Trophoblast cell (in vitro differentiated cells and primary cell): ENCODE results near the gene SUSD6.

Experiments used
- DNase-seq, 2 donors: peaks; one replicate each; pipeline ENCODE4 v3.0.0-alpha.2; 2016
- H2AFZ ChIP-seq: 2 replicates; pipeline ENCODE4 v1.6.1; 2013; ENCODE audit warnings: low read length, moderate library complexity, mild to moderate bottlenecking; ENCODE audit not compliant: insufficient read depth, poor library complexity
- H2AK5ac ChIP-seq: 2 replicates; pipeline ENCODE4 v1.6.1; 2013; ENCODE audit warnings: mild to moderate bottlenecking, low read length
- H2BK120ac ChIP-seq: 2 replicates; pipeline ENCODE4 v1.6.1; 2013; ENCODE audit warnings: low read length, mild to moderate bottlenecking, moderate library complexity; ENCODE audit not compliant: insufficient read depth, poor library complexity
- H2BK12ac ChIP-seq: 2 replicates; pipeline ENCODE4 v1.6.1; 2013; ENCODE audit warnings: mild to moderate bottlenecking, low read length, moderate library complexity
- H2BK5ac ChIP-seq: 2 replicates; pipeline ENCODE4 v1.6.1; 2013; ENCODE audit warnings: low read length, low read depth, moderate library complexity, mild to moderate bottlenecking; ENCODE audit not compliant: poor library complexity
- H3K14ac ChIP-seq: 2 replicates; pipeline ENCODE4 v1.6.1; 2013; ENCODE audit warnings: mild to moderate bottlenecking, low read length
- H3K18ac ChIP-seq: 2 replicates; pipeline ENCODE4 v1.6.1; 2013; ENCODE audit warnings: mild to moderate bottlenecking, low read length
- H3K23ac ChIP-seq: 2 replicates; pipeline ENCODE4 v1.6.1; 2013; ENCODE audit warnings: low read length
- H3K27ac ChIP-seq: 2 replicates; pipeline ENCODE4 v1.5.1; 2013; ENCODE audit warnings: low read depth, mild to moderate bottlenecking, inconsistent platforms, low read length, moderate library complexity
- H3K27me3 ChIP-seq: 2 replicates; pipeline ENCODE4 v1.6.1; 2013; ENCODE audit warnings: inconsistent platforms, mild to moderate bottlenecking, low read length, moderate library complexity; ENCODE audit not compliant: insufficient read depth
- H3K36me3 ChIP-seq, 2 experiments: 1 replicate in 1 of 2; 2 replicates in 1 of 2; pipeline ENCODE4 v1.6.1; 2013; ENCODE audit warnings: low read length in 2 of 2, mild to moderate bottlenecking in 2 of 2, moderate library complexity in 1 of 2; ENCODE audit not compliant: insufficient read depth in 2 of 2, control insufficient read depth in 1 of 2
- H3K4ac ChIP-seq: 2 replicates; pipeline ENCODE4 v1.6.1; 2013; ENCODE audit warnings: low read depth, mild to moderate bottlenecking, low read length, moderate library complexity
- H3K4me1 ChIP-seq, 2 experiments: 1 replicate in 1 of 2; 2 replicates in 1 of 2; pipeline ENCODE4 v1.6.1; 2013; ENCODE audit warnings: low read length in 2 of 2, mild to moderate bottlenecking in 2 of 2, moderate library complexity in 1 of 2; ENCODE audit not compliant: insufficient read depth in 2 of 2, control insufficient read depth in 1 of 2
- H3K4me2 ChIP-seq: 2 replicates; pipeline ENCODE4 v1.6.1; 2013; ENCODE audit warnings: inconsistent platforms, mild to moderate bottlenecking, low read length, moderate library complexity
- H3K4me3 ChIP-seq: 2 replicates; pipeline ENCODE4 v1.5.1; 2013; ENCODE audit warnings: mild to moderate bottlenecking, low read depth, low read length, inconsistent platforms
- H3K79me1 ChIP-seq: one replicate; pipeline ENCODE4 v1.6.1; 2013; ENCODE audit warnings: low read length
- H3K79me2 ChIP-seq: 2 replicates; pipeline ENCODE4 v1.6.1; 2013; ENCODE audit warnings: low read length, mild to moderate bottlenecking; ENCODE audit not compliant: control insufficient read depth, insufficient read depth, poor library complexity
- H3K9ac ChIP-seq: 2 replicates; pipeline ENCODE4 v1.6.1; 2013; ENCODE audit warnings: mild to moderate bottlenecking, low read length
- H3K9me3 ChIP-seq: 2 replicates; pipeline ENCODE4 v1.6.1; 2013; ENCODE audit warnings: low read depth, mild to moderate bottlenecking, control low read depth, inconsistent platforms, low read length; ENCODE audit not compliant: insufficient read depth
- H4K12ac ChIP-seq: 2 replicates; pipeline ENCODE4 v1.6.1; 2013; ENCODE audit warnings: low read depth, mild to moderate bottlenecking, low read length, moderate library complexity
- H4K8ac ChIP-seq: 2 replicates; pipeline ENCODE4 v1.6.1; 2013; ENCODE audit warnings: low read depth, mild to moderate bottlenecking, low read length, moderate library complexity
- H4K91ac ChIP-seq: one replicate; pipeline ENCODE4 v1.6.1; 2013; ENCODE audit warnings: low read depth, mild to moderate bottlenecking, low read length, moderate library complexity
- WGBS: extraction: QIAGEN DNeasy Blood & Tissue Kit; methylation state at CpG from one replicate; pipeline ENCODE4 v1.1.7; 2013; ENCODE audit warnings: missing lambda C conversion rate; ENCODE audit not compliant: insufficient read length, insufficient coverage; ENCODE audit errors: extremely low coverage; 5-methylcytosine and 5-hydroxymethylcytosine counted together

SUSD6 gene

DNA sequence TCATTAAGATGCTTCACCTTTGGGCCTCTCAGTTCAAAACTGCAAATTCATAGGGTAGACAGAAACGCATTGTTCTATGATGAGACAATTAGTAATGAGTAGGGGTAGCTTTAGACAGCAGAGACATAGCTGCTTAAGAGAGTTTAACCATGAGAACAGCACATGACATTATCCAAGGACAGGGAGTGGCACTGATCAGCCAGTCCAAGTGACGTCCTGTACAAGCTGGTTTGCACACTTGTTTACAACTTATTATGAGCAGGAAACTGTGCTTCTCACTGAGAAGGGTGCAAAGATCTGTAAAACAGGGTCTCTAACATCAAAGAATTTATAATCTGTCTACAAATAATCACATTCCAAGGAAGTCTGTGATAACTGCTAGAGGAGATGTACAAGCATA, 144.4 kb downstream of the SUSD6 start:
- H3K14ac ChIP-seq = no peak overlapping the region
- H3K36me3 ChIP-seq = no peaks in the 10 kb centered on the region
- H2AFZ ChIP-seq = no peak overlapping the region
- H3K27me3 ChIP-seq = no peaks in the 10 kb centered on the region
- no peak overlapping the region for H4K8ac ChIP-seq
- H3K79me1 ChIP-seq = no peaks in the 10 kb centered on the region
- H3K4ac ChIP-seq = no peak overlapping the region
- no peak overlapping the region for H3K27ac ChIP-seq
- no peak overlapping the region for H3K18ac ChIP-seq
- H3K79me2 ChIP-seq = no peaks in the 10 kb centered on the region
- no peak overlapping the region for H3K4me2 ChIP-seq
- no peaks in the 10 kb centered on the region for H3K4me1 ChIP-seq
- no peak overlapping the region for H4K12ac ChIP-seq
- no peak overlapping the region for H2AK5ac ChIP-seq
- no peak overlapping the region for H2BK120ac ChIP-seq
- no peak overlapping the region for H2BK5ac ChIP-seq
- no peak overlapping the region for H4K91ac ChIP-seq
- H3K23ac ChIP-seq = no peak overlapping the region
- H3K9ac ChIP-seq = no peak overlapping the region
- no peaks in the 10 kb centered on the region for H3K9me3 ChIP-seq
- no peak overlapping the region for H2BK12ac ChIP-seq
- H3K4me3 ChIP-seq = no peak overlapping the region
- no CpG with 5 or more reads among the region's 2 CpGs for WGBS
- DNase-seq = no peak

DNA sequence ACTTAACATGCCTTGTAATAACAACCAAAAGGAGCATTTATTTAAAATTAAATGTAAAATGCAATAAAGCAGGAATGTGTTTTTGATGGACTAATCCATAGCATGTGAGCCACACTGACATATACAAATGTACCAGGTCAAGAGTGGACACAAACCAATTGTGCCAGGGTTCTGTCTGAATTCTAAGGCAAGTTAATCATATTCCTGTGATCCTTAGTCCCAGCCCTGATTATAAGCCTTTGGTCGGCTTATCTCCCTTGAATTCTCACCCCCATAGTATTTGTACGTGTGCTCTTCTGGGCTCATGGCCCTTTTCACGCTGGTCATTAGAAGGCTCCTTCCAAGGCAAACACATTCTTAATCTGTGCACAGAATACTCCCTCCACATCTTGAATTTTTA, 144.9 kb downstream of the SUSD6 start:
- Histone ChIP-seq H3K4me1 (no peaks in the 10 kb centered on the region), H3K18ac (no peak overlapping the region), H3K79me2 (no peaks in the 10 kb centered on the region), H3K4me2 (no peak overlapping the region), H3K9me3 (no peaks in the 10 kb centered on the region), H2BK12ac (no peak overlapping the region), H3K4me3 (no peak overlapping the region), H4K8ac (no peak overlapping the region), H2BK5ac (no peak overlapping the region), H3K4ac (no peak overlapping the region), H2BK120ac (no peak overlapping the region), H3K23ac (no peak overlapping the region), H3K27me3 (no peaks in the 10 kb centered on the region), H2AFZ (no peak overlapping the region), H4K91ac (no peak overlapping the region), H2AK5ac (no peak overlapping the region), H3K27ac (no peak overlapping the region), H4K12ac (no peak overlapping the region), H3K14ac (no peak overlapping the region), H3K9ac (no peak overlapping the region), H3K79me1 (no peaks in the 10 kb centered on the region), H3K36me3 (no peaks in the 10 kb centered on the region)
- no CpG with 5 or more reads among the region's 3 CpGs for WGBS
- DNase-seq = no peak

DNA sequence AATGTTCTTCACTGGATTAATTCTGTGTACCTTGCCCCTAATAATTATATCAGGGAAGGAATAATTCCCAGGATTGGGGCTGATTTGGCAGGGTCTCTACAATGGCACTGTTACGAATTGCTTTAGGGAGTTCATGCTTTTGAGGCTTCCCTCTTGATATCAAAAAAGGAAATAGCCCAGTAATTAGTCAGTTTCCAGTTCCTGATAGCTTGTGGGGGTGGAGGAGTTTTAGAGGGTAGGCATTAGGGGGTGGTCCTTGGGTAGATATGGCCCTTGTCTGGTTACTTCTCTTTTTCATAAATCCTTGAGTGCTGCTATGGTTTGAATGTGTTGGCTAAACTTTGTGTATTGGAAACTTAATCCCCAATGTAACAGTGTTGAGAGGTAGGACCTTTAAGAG, 149.4 kb downstream of the SUSD6 start:
- H3K79me2 ChIP-seq = no peaks in the 10 kb centered on the region
- H3K36me3 ChIP-seq = no peaks in the 10 kb centered on the region
- no peak overlapping the region for H3K4me2 ChIP-seq
- H2BK12ac ChIP-seq = no peak overlapping the region
- no peak overlapping the region for H3K4ac ChIP-seq
- H3K23ac ChIP-seq = no peak overlapping the region
- no peak overlapping the region for H4K8ac ChIP-seq
- H2AFZ ChIP-seq = no peak overlapping the region
- H2BK120ac ChIP-seq = no peak overlapping the region
- DNase-seq = no peak
- no peak overlapping the region for H3K27ac ChIP-seq
- no peak overlapping the region for H3K18ac ChIP-seq
- no peaks in the 10 kb centered on the region for H3K9me3 ChIP-seq
- H4K12ac ChIP-seq = no peak overlapping the region
- H3K9ac ChIP-seq = no peak overlapping the region
- no peak overlapping the region for H2BK5ac ChIP-seq
- H2AK5ac ChIP-seq = no peak overlapping the region
- no peaks in the 10 kb centered on the region for H3K79me1 ChIP-seq
- no peak overlapping the region for H3K4me3 ChIP-seq
- no peaks in the 10 kb centered on the region for H3K27me3 ChIP-seq
- H3K4me1 ChIP-seq = no peaks in the 10 kb centered on the region
- H4K91ac ChIP-seq = no peak overlapping the region
- H3K14ac ChIP-seq = no peak overlapping the region
- WGBS = no CpG with 5 or more reads among the region's 1 CpG

DNA sequence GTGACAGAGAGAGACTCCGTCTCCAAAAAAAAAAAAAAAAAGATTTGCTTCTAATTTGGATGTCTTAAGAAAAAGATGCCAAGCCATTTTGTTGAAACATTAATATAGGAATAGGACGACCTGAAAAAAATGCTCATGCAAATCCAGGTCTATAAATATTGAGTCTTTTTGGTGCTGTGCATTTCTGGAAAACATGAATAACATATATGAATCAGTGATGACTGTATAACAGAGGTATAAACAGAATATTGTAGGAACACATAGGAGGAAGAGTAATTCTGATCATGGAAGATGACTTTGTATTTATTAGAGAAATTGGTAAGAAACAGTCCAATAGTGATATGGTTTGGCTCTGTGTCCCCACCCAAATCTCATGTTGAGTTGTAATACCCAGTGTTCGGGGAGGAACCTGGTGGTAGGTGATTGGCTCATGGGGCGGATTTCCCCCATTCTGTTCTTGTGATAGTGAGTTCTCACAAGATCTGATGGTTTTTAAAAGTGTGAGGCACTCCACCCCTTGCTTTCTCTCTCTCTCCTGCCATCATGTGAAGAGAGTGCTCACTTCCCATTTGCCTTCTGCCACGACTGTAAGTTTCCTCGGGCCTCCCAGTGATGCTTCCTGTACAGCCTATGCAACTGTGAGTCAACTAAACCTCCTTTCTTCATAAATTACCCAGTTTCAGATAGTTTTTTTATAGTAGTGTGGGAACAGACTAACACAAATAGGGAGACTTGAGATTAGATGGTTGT, 152.5 kb downstream of the SUSD6 start:
- no CpG with 5 or more reads among the region's 6 CpGs for WGBS

More for the DNA sequence above, 152.5 kb downstream of the SUSD6 start:
- no peak overlapping the region for H3K4me3 ChIP-seq
- no peak overlapping the region for H2BK5ac ChIP-seq
- H3K4me2 ChIP-seq = no peak overlapping the region
- H2BK12ac ChIP-seq = no peak overlapping the region
- H3K9ac ChIP-seq = no peak overlapping the region
- peaks cover 2 to 8% of the 10 kb centered on the region in 2 experiments for H3K36me3 ChIP-seq
- no peak overlapping the region for H3K18ac ChIP-seq
- no peak overlapping the region for H3K4ac ChIP-seq
- H3K79me2 ChIP-seq = peaks cover 9% of the 10 kb centered on the region
- no peak overlapping the region for H3K27ac ChIP-seq
- H2AK5ac ChIP-seq = no peak overlapping the region
- peaks cover 12% of the 10 kb centered on the region for H3K79me1 ChIP-seq
- no peak overlapping the region for H2BK120ac ChIP-seq
- no peak overlapping the region for H4K8ac ChIP-seq
- no peaks in the 10 kb centered on the region for H3K9me3 ChIP-seq
- H3K23ac ChIP-seq = no peak overlapping the region
- H4K91ac ChIP-seq = no peak overlapping the region
- peaks cover 0 to 6% of the 10 kb centered on the region in 2 experiments for H3K4me1 ChIP-seq
- no peaks in the 10 kb centered on the region for H3K27me3 ChIP-seq
- no peak overlapping the region for H4K12ac ChIP-seq
- no peak overlapping the region for H2AFZ ChIP-seq
- DNase-seq = no peak
- H3K14ac ChIP-seq = no peak overlapping the region
